GM18511 (cell line): ENCODE results near the gene C1orf21.
A peak's percentile ranks its signal among the peaks of the same experiment; 100 is the strongest.

Experiments used
- ATAC-seq: cut with Tn5 transposase; IDR thresholded peaks from one replicate; pipeline ENCODE4 v1.9.1; 2021; ENCODE audit warnings: mild to moderate bottlenecking, moderate library complexity; ENCODE audit not compliant: unreplicated experiment

The C1orf21 gene

GRCh38 chr1:184646824-184647223 lies 260.0 kb downstream of the C1orf21 start:
- no peak for ATAC-seq

DNA sequence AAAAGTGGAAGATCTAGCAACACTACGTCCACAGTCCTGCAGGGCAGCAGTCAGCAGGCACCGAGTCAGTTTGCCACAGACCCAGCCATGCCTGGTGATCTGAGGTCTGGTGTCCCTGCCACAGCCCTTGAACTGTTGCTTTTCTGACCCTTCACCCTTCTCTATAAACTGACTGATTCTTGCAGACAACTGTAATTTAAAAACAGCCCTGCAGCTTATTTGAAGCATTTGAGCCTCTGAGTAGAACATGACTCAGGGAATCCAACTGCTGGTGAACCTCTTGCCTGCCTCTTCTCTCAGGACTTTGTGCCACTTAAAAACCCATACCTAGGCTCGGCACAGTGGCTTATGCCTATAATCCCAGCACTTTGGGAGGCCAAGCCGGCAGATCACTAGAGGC lies 260.6 kb downstream of the C1orf21 start:
- no peak for ATAC-seq

DNA sequence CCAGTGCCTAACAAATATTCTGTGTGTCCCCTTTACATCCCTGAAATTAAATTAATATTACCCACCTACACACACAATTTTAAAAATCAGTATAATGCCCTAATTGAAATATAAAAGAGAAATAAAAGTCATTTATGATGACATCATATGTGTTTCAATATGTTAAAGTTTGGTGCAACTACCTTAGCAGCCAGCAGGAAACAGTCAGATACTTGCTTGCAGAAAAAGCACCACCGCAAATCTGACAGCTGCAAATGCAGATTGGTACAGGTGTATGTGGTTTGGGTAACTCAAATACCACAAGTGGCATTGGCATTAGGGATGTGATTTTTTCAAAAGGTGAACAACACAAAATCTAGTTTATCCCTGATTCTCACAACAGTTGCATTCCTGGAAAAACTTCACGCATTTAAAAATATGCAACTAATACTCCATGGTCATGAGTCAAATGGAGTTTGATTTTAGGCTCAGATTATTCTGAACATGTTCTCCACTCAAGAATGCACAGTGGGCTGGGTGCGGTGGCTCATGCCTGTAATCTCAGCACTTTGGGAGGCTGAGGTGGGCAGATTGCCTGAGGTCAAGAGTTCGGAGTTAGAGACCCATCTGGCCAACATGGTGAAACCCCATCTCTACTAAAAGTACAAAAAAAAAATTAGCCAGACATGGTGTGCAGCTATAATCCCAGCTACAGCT lies 261.5 kb downstream of the C1orf21 start:
- ATAC-seq, result no peak

- ATAC-seq, result no peak
These were observed 262.0 kb downstream of the C1orf21 start for GRCh38 chr1:184648856-184649201.

DNA sequence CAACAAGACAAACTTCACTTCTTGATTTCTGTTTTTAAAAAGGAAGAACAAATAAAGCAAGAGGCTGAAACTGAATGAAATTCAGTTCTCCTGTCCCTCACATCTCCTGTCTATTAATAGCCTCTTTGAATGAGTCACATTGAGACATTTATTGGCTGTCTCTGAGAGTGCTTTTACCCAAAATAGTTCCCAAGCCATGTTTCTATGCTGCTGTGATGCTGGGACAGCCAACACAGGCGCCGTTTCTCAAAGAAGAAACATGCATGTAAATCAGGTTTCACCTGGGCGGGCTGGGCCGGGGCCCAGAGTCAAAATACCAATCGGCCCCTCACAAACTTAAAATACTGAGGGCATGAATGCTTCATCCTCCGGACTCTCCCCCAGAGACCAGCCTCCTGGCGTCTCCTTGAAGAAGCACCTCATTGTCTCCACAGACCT lies 262.6 kb downstream of the C1orf21 start:
- peak; percentile 96 for ATAC-seq

- no peak for ATAC-seq
These were observed 263.5 kb downstream of the C1orf21 start for GRCh38 chr1:184650177-184650866.

DNA sequence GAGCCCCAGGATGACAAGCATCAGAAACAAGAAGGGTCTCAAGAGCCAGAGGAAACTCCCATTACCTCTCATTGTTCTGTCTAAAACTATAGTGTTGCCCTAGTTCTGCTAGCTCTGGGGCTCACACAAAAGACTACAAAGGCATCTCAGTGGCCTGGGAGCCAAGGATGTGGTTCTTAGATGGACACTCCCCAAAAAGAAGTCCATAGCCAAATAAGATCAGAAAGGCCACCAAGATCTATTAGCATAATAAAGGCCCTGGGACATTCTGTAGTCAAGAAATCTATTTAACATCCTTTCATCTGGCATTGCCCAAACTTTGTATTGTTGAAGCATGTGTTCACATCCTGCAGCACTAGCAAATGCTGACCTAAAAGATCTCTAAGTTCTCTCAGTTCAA lies 268.4 kb downstream of the C1orf21 start:
- ATAC-seq, result no peak

GRCh38 chr1:184656221-184656620 lies 269.4 kb downstream of the C1orf21 start:
- no peak for ATAC-seq

DNA sequence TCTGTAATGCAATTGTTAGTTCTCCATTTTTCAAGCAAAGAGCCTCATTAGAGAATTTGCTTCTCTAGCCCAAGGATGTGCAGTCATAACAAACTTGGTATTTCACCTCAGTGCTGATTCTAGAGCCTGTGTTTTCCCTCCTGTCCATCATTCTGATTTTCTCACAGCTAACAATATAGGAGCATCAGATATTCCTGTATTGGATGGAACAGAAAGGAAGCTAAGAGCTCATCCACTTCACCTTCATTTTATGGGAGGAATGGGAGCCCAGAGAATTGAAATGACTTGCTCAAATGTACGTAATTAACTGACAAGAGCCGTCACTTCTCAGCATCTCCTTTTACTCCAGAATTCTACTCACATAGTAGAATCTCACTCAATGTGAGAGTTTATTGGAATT lies 271.2 kb downstream of the C1orf21 start:
- no peak for ATAC-seq

- ATAC-seq, result no peak
These were observed 273.8 kb downstream of the C1orf21 start for GRCh38 chr1:184660462-184661191.

GRCh38 chr1:184661801-184662200 lies 275.0 kb downstream of the C1orf21 start:
- no peak for ATAC-seq

- ATAC-seq, result peak; percentile 68
These were observed 277.3 kb downstream of the C1orf21 start for GRCh38 chr1:184664042-184664660.

DNA sequence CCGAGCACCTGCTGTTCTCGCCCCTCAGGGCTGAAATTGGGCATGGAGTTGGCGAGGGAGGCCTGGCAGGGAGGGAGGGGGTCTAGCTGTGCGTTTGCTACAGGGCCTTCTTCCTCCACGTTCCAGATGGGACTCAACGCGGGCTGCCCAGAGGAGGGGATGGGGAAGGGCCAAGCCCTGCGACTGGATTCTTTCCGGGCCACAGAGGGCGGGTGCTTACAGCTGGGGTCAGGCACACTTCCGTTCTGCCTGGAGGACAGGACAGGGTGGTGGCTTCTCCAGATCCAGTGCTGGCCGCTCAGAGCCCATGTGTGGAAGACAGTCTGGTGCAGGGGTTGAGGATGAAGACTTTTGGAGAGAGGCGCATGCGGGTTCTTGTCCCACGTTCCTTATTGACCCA lies 277.8 kb downstream of the C1orf21 start:
- no peak for ATAC-seq

- ATAC-seq, result no peak
These were observed 278.5 kb downstream of the C1orf21 start for GRCh38 chr1:184665360-184665759.

- no peak for ATAC-seq
These were observed 282.6 kb downstream of the C1orf21 start for GRCh38 chr1:184669391-184669790.

GRCh38 chr1:184672013-184672726 lies 285.3 kb downstream of the C1orf21 start:
- no peak for ATAC-seq

- no peak for ATAC-seq
These were observed 286.5 kb downstream of the C1orf21 start for GRCh38 chr1:184673305-184673704.

GRCh38 chr1:184677344-184677743 lies 290.5 kb downstream of the C1orf21 start:
- ATAC-seq, result no peak
